HFF-Myc (cell line): ENCODE data around the gene TXNDC11.

Experiments used
- DNase-seq: peaks from one replicate; pipeline ENCODE4 v3.0.0-alpha.2; 2011; ENCODE audit warnings: low read depth; ENCODE audit errors: extremely low read depth
- H3K4me3 ChIP-seq: replicated peaks from 2 replicates; pipeline ENCODE4 v1.5.1; 2011; ENCODE audit warnings: low read depth, mild to moderate bottlenecking, control low read depth, low read length
- TF ChIP-seq, protein P1 (sequence below): IDR thresholded peaks from 2 replicates; pipeline ENCODE4 v1.5.1; 2012; ENCODE audit warnings: mild to moderate bottlenecking, low read depth, low read length, control low read depth; ENCODE audit errors: missing control alignments

The TXNDC11 gene

DNA sequence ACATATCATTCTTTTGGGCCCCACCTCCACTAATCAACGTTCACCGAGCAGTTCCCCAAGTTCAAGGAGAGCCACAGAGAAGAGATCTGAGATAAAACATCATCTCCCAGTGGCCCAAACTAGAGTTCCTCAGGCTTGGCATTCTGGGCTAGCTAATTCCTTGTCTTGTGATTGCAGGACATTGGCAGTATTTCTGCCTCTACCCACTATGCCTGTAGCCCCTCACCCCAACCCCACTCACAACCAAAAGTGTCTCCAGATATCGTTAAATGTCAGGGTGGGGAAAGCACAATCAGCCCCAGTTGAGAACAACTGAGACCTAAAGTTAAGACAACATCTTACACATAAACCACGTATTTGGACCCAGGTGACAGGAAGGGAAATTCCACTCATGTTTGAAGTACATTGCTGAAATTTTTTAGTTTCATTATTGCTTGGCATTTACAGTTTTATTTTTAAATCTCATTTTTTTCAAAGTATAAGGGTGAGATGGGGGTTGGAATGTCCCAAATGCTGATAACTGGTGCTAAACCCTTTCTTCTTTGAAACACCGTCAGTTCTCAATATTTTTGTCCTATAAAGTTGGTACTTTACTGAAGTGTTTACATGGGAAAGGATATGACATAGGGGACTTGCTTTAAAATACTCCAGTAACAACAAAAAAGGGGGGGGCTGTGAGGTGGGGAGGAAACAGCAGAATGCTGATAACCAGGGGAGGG, 40.8 kb upstream of the TXNDC11 start:
- DNase-seq = no peak
- H3K4me3 ChIP-seq = peak overlapping the region; percentile 6; the same call in 1 of the 2 replicates
- TF ChIP-seq, protein P1, sequence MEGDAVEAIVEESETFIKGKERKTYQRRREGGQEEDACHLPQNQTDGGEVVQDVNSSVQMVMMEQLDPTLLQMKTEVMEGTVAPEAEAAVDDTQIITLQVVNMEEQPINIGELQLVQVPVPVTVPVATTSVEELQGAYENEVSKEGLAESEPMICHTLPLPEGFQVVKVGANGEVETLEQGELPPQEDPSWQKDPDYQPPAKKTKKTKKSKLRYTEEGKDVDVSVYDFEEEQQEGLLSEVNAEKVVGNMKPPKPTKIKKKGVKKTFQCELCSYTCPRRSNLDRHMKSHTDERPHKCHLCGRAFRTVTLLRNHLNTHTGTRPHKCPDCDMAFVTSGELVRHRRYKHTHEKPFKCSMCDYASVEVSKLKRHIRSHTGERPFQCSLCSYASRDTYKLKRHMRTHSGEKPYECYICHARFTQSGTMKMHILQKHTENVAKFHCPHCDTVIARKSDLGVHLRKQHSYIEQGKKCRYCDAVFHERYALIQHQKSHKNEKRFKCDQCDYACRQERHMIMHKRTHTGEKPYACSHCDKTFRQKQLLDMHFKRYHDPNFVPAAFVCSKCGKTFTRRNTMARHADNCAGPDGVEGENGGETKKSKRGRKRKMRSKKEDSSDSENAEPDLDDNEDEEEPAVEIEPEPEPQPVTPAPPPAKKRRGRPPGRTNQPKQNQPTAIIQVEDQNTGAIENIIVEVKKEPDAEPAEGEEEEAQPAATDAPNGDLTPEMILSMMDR = no peak

DNA sequence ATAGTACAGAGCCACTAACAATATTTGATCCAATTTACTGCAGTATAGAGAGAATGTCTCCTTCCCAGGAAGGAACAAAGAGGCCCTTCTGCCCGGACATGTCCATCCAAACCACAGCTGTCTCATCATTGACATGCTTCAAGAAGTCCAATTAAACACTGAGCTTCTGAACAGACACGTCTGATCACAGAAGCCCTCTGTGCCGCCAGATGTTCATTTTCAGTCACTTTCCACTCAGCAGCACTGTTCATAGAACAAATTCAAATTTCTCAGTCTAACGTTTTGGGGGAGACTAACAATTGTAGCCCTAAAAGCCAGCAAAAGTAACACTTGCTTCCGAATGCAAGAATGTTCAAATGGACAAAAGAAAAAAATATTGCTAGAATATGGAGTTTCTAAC, 39.1 kb upstream of the TXNDC11 start:
- DNase-seq = no peak

DNA sequence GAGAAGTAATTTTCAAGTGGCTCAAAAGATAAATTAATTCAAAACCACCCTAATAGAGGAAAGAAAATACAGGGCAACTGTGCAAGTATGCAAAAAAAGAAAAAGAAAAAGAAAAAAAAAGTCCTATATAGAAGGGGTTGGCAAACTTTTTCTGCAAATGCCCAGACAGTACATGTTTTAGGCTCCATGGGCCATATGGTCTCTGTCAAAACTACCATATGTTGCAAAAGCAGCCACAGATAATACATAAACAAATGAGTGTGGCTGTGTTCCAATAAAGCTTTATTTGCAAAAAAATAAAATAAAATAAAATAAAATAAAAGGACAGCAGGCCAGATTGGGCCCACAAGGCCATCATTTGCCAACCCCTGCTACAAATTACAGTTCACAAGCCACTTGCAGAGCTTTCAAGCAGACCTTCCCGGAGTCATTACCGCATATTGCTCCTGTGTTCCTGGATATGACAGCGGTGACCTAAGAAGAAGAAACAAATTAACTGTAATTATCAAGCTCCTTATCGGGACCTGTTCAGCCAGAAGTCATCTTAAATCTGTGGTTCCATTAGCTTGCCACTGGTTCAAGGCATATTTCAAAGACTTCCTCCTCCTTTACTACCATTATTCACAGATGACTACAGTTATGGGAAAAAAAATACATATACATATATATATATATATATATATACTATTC, 38.5 kb upstream of the TXNDC11 start:
- H3K4me3 ChIP-seq = no peak overlapping the region
- TF ChIP-seq, protein P1 = no peak
- no peak for DNase-seq

More for the DNA sequence above, 39.1 kb upstream of the TXNDC11 start:
- TF ChIP-seq, protein P1 = no peak
- no peak overlapping the region for H3K4me3 ChIP-seq

DNA sequence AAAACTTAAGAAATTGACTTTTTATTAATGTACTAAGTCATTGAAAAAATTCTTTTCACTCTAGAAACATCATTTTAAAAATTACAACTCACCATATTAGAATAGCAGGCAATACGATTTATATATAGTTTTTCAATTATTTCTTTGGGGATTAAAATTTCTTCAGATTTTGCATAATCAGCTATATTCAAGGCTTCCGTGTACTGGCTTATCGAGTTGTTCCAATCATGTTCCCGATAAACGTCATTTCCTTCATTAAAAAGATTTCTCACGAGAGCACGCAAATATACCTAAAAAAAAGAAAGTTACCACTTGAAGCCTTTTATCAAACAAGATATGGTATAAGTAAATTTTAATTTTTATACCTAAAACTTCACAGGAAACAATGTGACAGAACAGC, 36.4 kb upstream of the TXNDC11 start:
- TF ChIP-seq, protein P1 = no peak
- no peak for DNase-seq
- no peak overlapping the region for H3K4me3 ChIP-seq

DNA sequence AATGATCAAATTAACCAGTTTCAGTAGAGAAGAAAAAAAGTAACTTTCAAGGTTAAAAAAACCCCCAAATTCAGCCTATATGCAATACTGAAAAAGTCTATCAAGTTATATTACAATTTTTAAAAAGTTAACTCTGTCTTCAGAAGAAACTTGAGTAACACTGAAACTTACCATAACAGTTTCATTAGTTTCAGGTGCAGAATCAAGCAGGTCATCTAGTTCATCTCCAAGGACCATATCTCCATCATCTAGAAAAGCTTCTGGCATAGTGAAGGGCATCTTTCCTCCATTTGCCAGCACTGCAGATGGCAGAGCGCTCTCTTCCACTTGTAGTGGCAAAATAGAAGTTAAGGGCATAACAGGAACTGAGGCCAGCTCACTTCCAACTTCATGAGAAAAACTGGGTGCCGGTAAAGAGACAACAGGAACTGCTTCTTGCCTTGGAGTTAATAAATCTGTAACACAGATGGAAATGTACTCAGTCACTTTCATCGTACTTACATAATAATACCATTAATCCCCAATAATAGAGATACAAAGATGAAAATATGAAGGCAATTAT, 31.5 kb upstream of the TXNDC11 start:
- H3K4me3 ChIP-seq = no peak overlapping the region
- no peak for DNase-seq
- TF ChIP-seq, protein P1 = no peak

DNA sequence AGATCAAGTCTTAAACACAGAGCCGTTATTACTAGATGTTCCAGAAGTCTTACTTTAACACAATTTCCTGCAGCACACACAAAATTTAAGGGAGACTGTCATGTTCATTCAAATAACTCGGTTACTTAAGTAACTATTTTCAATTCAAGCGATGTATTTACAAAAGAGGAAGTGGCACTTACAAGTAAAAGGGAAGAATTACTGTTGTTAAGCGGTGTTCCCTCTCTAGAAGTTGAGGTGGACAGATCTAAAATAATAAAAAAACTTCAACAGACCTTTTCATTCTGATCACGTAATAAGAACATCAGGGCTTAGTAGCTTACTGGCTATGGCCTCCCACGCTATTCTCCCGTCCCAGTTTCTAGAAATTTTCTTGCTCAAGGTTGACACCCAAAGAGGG, 26.2 kb upstream of the TXNDC11 start:
- no peak for DNase-seq

More for the DNA sequence above, 26.2 kb upstream of the TXNDC11 start:
- TF ChIP-seq, protein P1 = no peak
- H3K4me3 ChIP-seq = no peak overlapping the region
